NCI-H128 (cell line): ENCODE measurements around the gene ANKRD12.
"Not testable (repeated sequence)": the region's sequence is repeated elsewhere in the genome, so short reads cannot be mapped to it uniquely, and the experiment has no call there.

Experiments
- DNase-seq: peaks from one replicate; lab custom pipeline; 2025; ENCODE audit not compliant: unreplicated experiment; lab: John Stamatoyannopoulos, UW

The ANKRD12 gene

DNA sequence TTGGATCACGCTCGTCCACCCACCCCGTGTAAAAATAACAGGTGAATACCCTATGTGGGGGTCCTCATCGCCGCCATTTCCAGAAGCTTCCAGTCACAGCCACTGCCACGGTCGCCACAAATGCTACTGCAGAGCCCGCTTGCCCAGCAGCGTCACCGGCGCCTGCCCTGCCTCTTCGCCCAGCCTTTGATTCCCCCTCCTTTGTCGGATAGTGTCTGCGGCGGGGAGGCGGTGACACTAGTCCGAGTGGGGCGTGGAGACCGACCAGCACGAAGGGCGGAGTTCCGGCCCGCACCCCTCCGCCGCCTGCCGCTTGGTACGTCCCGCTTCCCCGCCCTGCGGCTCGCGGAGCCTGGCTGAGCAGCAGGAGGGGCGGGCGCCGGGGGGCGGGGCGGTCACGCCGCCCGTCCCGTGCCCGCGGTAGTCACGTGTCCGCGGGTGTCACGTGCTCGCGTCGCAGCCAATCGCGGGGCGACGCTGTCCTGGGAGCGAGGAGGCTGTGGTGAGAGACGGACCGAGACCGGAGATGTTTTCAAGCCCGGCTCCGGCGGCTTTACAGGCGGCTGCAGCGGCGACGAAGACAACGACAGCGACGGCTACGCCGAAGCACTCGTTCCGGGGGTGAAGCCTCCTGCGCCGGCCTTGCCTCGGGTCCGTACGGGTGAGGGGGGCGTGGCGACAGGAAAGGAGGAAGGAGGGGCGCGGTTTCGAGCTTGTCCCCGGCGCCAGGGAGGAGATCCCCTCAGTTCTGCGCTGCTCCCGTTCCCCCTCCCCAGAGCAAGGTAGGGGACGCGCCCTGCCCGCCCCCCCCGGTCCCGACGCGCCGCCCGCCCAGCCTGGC, at the start of gene ANKRD12:
Gene ANKRD12, plus strand, starts transcription at position 467 of the 841 bp plus-strand sequence. CDS start 45,652 bp downstream, outside the sequence.
- peak; percentile 88 for DNase-seq

DNA sequence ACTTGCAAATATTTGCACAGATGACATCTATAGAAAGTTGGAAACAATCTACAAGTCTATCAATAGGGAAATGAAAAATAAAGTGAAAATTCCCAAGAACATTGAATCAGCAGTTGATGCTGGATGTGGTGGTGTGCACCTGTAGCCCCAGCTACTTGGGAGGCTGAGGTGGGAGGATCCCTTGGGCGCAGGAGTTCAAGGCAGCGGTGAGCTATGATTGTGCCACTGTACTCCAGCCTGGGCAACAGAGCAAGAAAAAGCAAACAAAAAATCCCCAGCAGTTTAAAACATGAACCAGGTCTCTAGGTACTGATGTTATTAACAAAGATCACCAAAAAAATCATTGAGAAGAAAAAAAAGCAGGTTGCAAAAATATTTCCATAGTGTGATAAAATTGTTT, 49.4 kb upstream of the ANKRD12 start:
- DNase-seq, result no peak

DNA sequence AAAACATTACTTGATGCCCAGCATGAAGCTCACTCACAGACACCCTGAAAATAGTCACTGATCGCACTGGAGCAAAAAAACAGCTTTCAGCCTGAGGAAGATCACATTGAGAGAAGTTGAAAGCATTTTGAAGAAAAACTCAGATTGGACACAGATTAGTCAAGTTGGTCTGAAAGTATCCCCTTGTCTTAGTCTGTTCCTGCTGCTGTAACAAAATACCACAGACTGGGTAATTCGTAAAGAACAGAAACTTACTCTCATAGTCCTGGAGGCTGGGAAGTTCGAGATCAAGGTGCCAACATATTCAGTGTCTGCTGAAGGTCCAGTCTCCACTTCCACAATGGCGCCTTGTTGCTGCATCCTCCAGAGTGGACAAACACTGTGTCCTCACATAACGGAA, 48.3 kb upstream of the ANKRD12 start:
- DNase-seq, result no peak

DNA sequence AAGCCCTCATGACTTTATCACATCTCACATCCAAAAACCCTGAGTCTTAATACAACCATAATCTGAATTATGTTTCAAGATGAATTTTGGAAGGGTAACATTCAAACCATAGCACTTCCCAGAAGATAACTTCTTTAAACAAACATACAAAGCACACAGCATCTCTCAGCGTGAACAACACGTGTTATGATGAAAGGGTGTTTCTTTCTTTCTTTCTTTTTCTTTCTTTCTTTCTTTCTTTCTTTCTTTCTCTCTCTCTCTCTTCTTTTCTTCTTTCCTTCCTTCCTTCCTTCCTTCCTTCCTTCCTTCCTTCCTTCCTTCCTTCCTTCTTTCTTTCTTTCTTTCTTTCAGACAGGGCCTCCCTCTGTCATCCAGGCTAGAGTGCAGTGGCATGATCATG, 47.9 kb upstream of the ANKRD12 start:
- not testable (repeated sequence) for DNase-seq

DNA sequence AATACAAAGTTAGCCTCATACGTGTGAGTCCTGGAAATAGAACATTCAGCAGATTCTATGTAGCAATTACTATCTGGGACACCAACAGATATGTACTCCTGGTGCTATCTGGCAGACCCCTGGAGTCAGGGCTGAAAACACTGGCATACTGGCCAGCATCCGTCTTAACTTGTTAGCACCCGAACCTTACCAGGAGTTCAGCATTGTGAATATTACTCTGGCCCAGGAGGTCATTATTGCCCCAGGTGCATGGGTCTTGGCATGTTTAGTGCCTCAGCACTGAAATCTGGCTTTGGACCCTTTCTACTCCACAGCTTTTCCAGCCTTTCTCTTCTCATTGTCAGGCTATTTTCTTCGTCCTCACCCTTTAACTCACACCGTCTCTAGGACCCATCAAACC, 46.0 kb upstream of the ANKRD12 start:
- DNase-seq, result no peak

DNA sequence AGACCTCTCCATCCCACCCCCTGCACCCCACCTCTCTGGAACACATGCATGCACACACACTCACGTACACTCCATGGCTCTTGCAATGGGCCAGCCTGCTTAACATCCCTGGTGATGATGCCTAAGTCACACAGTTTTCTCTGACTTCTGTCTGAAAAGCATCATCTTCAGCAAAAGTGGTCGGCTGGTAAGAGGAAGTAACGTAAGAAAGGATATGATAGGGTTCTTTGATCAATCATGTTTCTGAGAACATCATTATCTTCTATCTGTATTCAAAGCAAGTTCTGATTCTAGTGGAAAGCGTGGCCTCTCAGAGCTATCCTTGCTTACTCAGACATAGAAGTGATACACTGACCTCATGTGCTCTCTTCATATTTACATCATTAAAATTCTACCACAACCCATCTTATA, 45.5 kb upstream of the ANKRD12 start:
- no peak for DNase-seq

DNA sequence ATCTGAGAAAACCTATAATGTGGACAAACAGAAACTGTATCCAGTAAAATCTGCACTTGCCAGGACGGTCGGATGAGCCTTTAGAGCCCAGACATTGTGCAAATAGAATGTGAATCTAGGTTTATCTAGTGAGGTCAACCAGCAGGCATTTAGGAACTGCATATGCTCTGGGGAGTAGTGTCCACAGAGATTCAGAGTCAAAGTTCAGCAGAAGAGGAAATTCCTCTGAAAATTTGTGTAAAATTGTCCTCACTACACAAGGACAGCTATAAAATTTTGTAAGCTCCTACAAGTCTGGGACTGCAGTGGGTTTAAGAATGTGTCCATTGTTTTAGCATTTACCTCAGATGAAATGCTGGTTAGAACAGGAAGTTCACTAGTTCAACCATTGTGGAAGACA, 43.9 kb upstream of the ANKRD12 start:
- DNase-seq, result no peak

DNA sequence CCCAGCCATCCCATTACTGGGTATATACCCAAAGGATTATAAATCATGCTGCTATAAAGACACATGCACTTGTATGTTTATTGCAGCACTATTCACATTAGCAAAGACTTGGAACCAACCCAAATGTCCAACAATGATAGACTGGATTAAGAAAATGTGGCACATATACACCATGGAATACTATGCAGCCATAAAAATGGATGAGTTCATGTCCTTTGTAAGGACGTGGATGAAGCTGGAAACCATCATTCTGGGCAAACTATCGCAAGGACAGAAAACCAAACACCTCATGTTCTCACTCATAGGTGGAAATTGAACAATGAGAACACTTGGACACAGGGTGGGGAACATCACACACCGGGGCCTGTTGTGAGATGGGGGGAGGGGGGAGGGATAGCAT, 43.5 kb upstream of the ANKRD12 start:
- DNase-seq, result not testable (repeated sequence)

DNA sequence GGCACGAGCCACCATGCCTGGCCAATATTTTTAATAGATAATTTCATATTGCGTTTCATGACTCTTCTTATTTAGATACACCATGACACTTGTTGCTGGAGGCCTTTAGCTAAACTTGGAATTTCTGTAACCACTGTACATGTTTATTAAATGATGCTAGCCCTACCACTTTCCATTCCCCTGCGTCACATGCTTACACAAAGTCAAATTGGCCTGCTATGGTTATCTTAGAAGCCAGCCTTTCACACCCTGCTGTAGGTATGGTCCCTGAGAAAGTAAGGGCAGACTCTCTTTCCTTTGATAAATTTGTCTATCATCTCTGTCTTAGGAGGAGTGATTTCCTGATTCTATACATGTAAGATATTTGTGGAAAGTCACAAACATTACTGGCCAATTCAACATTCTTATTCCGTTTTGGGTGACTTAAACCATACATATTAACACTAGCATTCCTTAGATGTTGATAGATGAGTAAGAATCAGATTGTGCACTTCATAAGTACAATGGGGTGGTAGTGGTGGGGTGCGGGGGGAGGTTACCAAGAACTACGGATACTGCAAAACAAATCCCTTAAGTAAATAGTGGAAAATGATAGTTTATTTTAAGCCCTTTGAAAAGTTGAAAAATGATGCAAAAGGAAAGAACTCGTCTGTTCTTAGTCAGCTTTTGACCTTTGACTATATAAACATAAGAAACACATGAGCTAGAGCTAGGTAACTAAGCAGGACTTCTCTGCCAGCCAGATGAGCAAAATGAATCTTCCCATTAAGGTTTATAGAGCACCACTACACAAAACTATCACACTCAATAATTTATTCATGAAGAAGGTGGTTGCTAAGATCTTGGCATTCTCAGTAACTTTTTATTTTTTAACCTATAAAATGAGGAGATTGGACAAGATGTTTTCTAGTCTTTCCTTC, 42.0 kb upstream of the ANKRD12 start:
- no peak for DNase-seq

DNA sequence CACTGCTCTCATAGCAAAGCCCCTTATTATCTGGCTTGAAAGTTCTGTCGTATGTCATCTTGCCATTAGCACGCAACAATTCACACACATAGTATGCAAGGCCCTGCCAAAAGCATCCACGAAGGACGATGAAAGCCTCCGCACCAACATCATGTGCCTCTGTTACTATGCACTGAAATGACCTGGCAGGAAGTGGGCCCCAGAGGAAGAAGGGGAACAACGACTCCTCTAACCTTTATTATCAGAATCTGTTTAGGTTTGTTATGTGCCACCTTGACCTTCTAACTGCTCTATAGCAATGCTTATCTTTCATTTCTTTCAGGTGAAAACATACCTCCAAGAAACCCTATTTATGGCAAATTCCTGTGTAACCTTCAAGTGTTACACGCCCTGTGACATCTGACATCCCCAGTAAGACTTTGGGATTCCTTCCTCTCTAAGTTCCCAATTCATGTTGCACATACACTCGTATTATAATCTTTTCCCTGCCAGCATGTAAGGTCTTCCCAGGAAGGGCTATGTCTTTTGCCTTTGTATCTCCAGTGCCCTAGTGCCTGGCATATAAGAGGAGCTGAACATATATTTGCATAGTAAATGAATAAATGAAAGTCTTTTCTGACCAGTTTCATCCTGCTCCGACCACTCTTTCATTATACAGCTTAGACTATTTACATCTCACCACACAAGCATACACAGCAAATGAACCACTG, 41.1 kb upstream of the ANKRD12 start:
- DNase-seq, result no peak

DNA sequence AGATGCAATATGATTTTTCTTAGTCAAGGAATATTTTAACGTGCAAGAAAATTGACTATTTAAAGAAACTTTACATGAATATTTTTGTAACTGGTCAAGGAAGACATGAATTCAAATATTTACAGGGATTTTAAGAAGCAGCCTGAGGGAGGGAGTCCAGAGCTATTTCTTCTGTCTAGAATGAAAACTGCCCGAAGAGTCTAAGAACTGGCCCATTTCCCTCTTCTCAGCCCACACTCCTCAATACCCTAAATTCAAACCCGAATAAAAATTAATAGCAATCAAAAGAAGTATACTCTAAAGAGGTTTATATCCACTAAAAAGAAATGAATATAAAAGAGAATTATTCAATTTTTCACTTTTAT, 40.6 kb upstream of the ANKRD12 start:
- no peak for DNase-seq

DNA sequence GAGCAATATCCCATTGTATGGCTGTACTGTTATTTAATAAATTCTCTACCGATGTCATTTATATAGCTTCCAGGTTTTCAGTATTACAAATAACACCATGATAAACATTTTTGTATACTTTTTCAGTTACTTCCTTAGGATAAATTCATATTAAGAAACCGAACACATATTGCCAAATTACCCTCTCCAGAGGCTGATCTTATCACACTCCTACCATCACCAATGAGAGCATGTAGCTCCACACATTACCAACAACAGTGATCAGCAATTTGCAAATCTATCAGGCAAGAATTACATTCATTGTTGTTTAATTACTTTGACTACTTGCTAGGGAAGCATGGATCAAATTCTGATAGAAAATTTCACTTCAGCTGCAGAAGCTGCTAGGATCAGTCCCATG, 39.9 kb upstream of the ANKRD12 start:
- DNase-seq, result no peak

DNA sequence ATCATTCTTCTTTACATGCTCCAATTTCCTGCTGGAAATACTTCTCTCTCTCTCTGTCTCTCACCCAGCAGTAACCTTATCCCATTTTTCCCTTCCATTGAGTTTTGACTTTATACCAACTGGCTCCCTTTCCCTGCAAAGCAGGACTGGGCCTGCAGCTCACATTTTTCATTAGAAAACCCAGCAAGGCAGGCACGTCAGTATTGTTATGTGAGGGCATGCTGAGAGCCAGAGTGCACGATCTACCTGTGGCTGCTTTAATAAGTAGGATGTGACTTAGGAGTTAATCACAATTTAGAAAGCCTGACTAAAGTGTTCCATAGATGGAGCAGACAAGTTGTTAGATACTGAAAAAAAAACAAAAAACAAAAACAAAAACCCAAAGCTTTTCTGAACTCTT, 39.2 kb upstream of the ANKRD12 start:
- no peak for DNase-seq

DNA sequence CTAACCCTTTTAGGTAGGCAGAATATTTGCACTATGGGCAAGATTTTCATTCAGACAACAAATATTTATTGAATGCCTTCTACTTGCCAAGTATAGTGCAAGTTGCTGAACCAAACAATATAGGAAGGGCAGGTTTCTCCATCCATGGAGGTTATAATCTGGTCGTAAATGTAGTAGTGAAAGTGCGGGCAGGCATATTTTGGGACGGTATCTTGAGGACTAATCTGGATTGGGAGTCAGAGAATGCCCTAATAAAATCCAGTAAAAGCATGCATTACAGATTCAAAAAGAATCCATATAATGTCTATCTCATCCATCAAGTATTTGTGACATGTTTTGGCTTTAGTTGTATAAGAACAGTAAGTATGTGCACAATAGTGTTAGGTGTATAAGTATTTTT, 35.8 kb upstream of the ANKRD12 start:
- DNase-seq, result no peak

DNA sequence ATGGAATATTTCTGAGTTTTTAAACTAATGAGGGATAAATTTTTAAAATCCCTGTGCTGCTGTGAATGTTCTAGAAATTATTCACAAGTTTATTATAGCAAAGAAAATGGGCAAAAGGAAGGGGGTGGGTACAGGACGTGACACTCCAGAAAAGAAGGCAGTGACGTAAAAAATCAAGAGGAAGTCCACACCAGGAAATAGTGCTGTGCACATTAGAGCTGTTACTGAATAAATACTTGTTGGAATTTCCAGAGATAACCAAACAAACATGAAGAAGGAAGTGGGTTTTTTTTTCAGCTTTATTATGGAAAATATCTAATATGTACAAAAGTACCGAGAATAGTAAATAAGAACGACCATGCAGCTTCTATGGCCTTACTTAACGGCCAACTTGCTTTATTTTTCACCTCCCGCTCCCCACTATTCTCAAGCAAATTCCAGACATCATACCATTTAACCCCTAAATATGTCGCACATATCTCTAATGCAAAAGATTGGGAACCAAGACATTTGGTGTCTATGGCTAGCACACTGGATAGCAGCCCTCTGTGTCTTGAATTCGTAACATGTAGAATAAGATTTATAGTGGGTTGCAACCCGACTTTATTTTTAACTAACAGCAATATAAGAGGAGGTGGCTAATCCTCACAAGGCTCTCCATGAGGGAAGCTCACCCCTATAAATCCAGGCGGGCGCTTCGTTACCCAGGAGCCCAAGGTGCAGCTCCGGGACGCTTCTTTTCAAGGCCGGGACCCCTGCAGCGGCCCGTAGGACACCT, 34.7 kb upstream of the ANKRD12 start:
- no peak for DNase-seq

DNA sequence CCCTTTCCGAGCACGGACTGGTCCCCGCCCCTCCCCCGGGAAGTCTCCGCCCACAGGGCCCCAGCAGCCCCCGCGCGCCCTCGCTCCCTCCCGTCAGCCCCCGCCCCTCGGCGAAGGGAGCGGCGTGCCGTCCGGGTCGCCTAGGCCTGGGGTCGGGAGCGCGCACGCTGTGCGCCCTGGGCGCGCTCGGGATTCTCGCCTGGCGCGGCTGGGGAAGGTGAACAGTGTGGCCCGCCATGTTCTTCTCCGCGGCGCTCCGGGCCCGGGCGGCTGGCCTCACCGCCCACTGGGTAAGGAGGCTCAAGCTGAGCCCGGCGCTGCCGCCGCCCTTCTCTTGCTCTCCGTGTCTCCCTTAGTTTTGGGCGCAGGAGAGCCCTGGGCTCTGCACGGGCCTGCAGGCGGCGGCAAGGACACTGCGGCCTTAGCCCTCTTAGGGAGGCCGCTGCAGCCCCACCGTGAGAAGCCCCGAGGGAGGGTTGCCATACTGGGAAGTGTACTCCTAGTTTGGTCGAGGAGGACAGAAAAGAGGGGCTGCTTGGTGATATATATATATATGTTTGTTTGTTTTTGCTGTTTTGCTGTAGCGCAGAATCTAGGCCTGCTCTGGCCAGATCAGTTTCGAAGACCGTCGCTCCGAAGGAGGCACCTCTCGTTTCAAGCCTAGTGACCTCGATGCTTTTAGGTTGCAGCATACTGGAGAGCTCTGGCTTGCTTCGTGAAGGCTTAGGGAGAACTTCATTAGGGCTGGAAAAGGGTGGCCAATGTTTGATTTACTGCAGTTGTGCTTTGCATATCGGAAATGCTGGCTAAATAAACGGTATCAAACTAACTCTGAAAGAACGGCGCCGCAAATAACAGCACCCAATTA, 33.8 kb upstream of the ANKRD12 start, which contains the start of gene NDUFV2:
Gene NDUFV2, plus strand, starts transcription at position 192 of the 868 bp plus-strand sequence. Its CDS starts 45 bp downstream, at position 237.
- peak; percentile 93 for DNase-seq

DNA sequence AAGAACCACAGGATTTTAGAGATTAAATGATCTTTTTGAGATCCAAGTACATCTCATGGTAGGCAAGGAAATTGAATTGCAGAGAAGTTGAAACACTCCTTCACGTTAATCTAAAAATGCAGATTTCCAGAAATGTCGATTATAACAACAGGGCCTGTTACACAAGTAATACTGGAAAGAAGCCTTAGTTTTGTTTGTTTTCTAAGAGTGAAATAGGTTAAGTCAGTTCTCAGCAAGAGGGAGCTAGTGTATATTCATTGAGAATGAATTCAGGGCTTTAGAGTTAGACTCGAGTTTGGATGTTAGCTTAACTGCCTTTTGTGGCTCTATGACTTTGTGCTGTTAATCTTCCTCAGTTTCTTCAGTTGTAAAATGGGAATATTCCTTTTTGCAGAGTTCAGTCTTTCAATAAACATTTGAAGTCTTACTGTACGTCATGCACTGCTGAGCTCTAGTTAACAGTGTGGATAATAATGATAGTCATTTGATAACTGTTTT, 33.2 kb upstream of the ANKRD12 start:
- DNase-seq, result no peak

DNA sequence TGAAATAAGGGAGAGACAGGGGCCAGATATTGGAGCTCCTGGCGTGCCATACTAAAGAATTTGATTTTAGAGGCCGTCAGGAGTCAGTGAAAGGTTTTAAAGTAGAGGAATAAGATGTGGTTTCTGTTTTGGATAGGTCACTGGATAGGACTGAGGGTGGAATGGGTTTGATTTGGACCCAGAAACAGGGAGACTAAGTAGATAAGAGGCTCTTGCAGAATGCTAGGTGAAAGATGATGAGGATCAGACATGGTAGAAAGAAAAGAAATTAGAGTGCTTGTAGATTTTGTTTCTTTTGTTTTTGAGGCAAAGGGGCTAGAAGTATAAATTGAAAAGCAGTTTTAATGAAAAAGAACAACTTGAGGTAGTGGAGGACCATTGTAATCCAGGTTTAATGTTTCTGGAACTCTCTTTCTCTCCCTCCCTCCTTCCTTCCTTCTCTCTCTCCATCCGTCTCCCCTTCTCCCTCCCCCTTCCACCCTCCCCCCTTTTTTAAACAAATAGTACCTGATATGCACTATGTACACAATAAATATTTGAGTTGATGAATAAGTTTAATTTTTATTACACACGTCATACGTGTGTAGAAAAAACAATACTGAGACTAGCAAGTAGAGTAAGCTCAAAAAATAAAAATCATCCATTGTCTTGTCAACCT, 32.2 kb upstream of the ANKRD12 start:
- no peak for DNase-seq

DNA sequence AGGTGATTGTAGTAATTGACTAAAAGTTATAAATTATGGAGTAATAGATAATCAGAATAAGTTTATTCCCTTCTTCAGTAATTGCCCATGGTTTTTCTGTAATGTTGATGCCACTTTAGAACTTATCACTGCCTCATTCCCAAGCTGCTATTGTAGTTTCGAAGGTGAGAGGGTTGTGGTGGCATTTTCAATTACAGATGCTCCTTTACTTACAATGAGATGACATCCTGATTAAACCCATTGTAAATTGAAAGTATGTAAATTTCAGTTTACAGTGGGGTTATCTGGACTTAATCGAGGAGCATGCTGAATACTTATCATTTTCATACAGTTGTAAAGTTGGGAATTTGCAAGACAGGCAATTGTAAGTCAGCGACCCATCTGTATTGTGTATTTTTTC, 31.2 kb upstream of the ANKRD12 start:
- DNase-seq, result no peak
